ENCODE measurements around the gene TICAM2. TPM values are rescaled to one million over a fixed set of nuclear protein-coding genes. Genes with fewer than 3 reads are reported as not detected.

The TICAM2 gene
- total RNA-seq, 2 experiments from 2014 or later, result 1.7 to 1.8 TPM

- Mint-ChIP-seq H3K4me3 (no peak overlapping the region), H3K36me3 (peaks cover under 1% of the 10 kb centered on the region), H3K9me3 (no peaks in the 10 kb centered on the region), H3K27me3 (peaks cover 10% of the 10 kb centered on the region), H3K4me1 (no peaks in the 10 kb centered on the region), H3K27ac (no peak overlapping the region)
- POLR2A ChIA-PET, result interaction anchor here (0.7 kb wide), 1 partner anchor 314 kb away, joined by 4 read pairs; no protein-coding TSS in a partner anchor
- DNase-seq (no peak), ATAC-seq (ENCODE audit: low read depth) (no peak)
These were observed 26.9 kb downstream of the TICAM2 start for GRCh38 chr5:115575167-115576070.

DNA sequence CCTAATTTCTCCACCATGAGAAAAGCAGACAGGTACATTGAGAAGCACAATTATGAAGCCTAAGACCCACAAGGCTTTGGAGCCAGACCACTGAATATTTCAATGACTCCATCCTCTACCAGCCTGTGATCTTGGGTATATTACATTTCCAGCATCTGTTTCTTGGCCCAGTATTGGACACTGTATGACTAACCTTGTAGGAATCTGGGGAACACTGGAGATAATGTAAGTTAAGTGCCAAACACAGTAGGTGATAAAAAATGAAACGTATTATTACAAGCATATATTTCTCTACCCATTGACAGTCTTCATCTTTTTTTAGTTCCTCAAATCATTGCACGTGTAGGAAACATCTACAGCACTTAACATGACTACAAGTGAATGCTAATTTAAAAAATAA, 29.1 kb downstream of the TICAM2 start:
- no peaks in the 10 kb centered on the region for H3K36me3 Mint-ChIP-seq
- H3K4me1 Mint-ChIP-seq, result no peaks in the 10 kb centered on the region
- DNase-seq, result no peak
- ATAC-seq (ENCODE audit: low read depth), result no peak
- no peaks in the 10 kb centered on the region for H3K9me3 Mint-ChIP-seq
- H3K27me3 Mint-ChIP-seq, result peaks cover 12% of the 10 kb centered on the region
- H3K4me3 Mint-ChIP-seq, result no peak overlapping the region
- POLR2A ChIA-PET, result interaction anchor here (0.5 kb wide), 1 partner anchor 9 kb away, joined by 4 read pairs; no protein-coding TSS in a partner anchor
- no peak overlapping the region for H3K27ac Mint-ChIP-seq

- ATAC-seq (ENCODE audit: low read depth) (no peak), DNase-seq (no peak)
- Mint-ChIP-seq H3K27me3 (peaks cover 15% of the 10 kb centered on the region), H3K36me3 (no peaks in the 10 kb centered on the region), H3K27ac (no peak overlapping the region), H3K4me3 (no peak overlapping the region), H3K4me1 (no peaks in the 10 kb centered on the region), H3K9me3 (no peaks in the 10 kb centered on the region)
- POLR2A ChIA-PET, result no interaction called here
These were observed 30.8 kb downstream of the TICAM2 start for GRCh38 chr5:115571441-115571878.

DNA sequence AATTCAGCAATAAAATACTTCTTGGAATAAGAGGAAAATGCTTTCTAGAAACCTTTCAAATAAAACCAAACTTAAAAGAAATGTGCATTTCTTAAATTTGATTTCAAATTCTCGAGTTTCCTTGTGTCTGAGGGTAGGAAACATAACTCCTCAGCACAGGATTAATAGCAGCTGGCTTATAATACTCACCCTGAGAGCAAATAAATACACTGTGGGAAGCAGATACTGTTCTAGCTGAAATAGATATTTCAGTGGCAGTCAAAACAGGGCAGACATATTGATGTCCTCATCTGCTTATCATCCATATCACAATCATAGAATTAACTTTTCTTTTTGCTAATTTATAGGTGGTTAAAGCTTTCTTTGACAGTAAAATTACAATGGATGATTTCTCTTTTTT, 33.6 kb downstream of the TICAM2 start:
- ATAC-seq (ENCODE audit: low read depth), result no peak
- no peaks in the 10 kb centered on the region for H3K4me1 Mint-ChIP-seq
- H3K9me3 Mint-ChIP-seq, result no peaks in the 10 kb centered on the region
- H3K27ac Mint-ChIP-seq, result no peak overlapping the region
- no peak overlapping the region for H3K4me3 Mint-ChIP-seq
- POLR2A ChIA-PET, result no interaction called here
- peaks cover 1% of the 10 kb centered on the region for H3K36me3 Mint-ChIP-seq
- peaks cover 16% of the 10 kb centered on the region for H3K27me3 Mint-ChIP-seq
- no peak for DNase-seq

GRCh38 chr5:115565233-115565632, 37.0 kb downstream of the TICAM2 start:
- H3K36me3 Mint-ChIP-seq, result peaks cover 1% of the 10 kb centered on the region
- H3K4me1 Mint-ChIP-seq, result no peaks in the 10 kb centered on the region
- POLR2A ChIA-PET, result no interaction called here
- ATAC-seq (ENCODE audit: low read depth) (no peak), DNase-seq (no peak)
- peaks cover 21% of the 10 kb centered on the region for H3K27me3 Mint-ChIP-seq
- H3K9me3 Mint-ChIP-seq, result no peaks in the 10 kb centered on the region
- no peak overlapping the region for H3K27ac Mint-ChIP-seq
- H3K4me3 Mint-ChIP-seq, result no peak overlapping the region

GRCh38 chr5:115561176-115561575, 41.1 kb downstream of the TICAM2 start:
- Mint-ChIP-seq H3K4me3 (no peak overlapping the region), H3K4me1 (no peaks in the 10 kb centered on the region), H3K27me3 (peaks cover 23% of the 10 kb centered on the region), H3K36me3 (peaks cover 1% of the 10 kb centered on the region), H3K9me3 (no peaks in the 10 kb centered on the region), H3K27ac (no peak overlapping the region)
- ATAC-seq (ENCODE audit: low read depth) (no peak), DNase-seq (no peak)
- POLR2A ChIA-PET, result no interaction called here

GRCh38 chr5:115559524-115559923, 42.8 kb downstream of the TICAM2 start:
- no peak for DNase-seq
- ATAC-seq (ENCODE audit: low read depth), result no peak
- Mint-ChIP-seq H3K4me1 (peaks cover 2% of the 10 kb centered on the region), H3K36me3 (peaks cover under 1% of the 10 kb centered on the region), H3K4me3 (no peak overlapping the region), H3K9me3 (no peaks in the 10 kb centered on the region), H3K27ac (no peak overlapping the region), H3K27me3 (peaks cover 19% of the 10 kb centered on the region)
- POLR2A ChIA-PET, result no interaction called here

DNA sequence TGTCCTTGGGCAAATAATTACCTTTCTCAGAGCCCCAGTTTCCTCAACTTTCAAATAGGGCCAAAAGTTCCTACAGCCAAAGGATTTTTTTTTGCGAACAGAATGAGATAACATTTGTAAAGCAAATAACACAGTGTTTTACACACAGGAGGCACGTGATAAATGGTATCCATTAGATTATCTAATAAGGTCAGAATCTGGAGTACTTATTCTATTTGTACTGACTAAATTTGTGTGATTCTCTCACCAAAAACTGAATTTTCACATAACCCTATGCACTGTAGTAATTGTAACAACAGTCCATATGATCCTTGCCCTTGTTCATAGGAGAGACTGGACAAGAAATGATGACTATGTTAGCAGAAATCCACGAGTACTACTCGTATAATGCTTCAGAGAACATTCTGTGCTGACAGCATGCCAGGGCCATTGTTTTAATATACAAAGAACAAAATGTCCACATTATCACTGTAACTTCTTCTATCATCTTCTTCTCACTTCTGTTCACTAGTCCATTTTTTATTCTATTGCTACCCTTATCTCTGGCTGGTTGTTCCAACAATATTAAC, 43.8 kb downstream of the TICAM2 start:
- Mint-ChIP-seq H3K27ac (no peak overlapping the region), H3K4me1 (peaks cover 2% of the 10 kb centered on the region), H3K36me3 (no peaks in the 10 kb centered on the region), H3K4me3 (no peak overlapping the region), H3K27me3 (peaks cover 21% of the 10 kb centered on the region), H3K9me3 (no peaks in the 10 kb centered on the region)
- ATAC-seq (ENCODE audit: low read depth) (no peak), DNase-seq (no peak)
- POLR2A ChIA-PET, result no interaction called here

GRCh38 chr5:115557667-115558387, 44.5 kb downstream of the TICAM2 start:
- H3K27ac Mint-ChIP-seq, result no peak overlapping the region
- H3K36me3 Mint-ChIP-seq, result no peaks in the 10 kb centered on the region
- peaks cover 2% of the 10 kb centered on the region for H3K4me1 Mint-ChIP-seq
- POLR2A ChIA-PET, result no interaction called here
- no peak for DNase-seq
- no peak for ATAC-seq (ENCODE audit: low read depth)
- H3K27me3 Mint-ChIP-seq, result peaks cover 16% of the 10 kb centered on the region
- no peaks in the 10 kb centered on the region for H3K9me3 Mint-ChIP-seq
- no peak overlapping the region for H3K4me3 Mint-ChIP-seq

GRCh38 chr5:115556276-115556675, 46.0 kb downstream of the TICAM2 start:
- DNase-seq, result no peak
- Mint-ChIP-seq H3K27me3 (peaks cover 23% of the 10 kb centered on the region), H3K4me3 (no peak overlapping the region), H3K4me1 (peaks cover 2% of the 10 kb centered on the region), H3K9me3 (no peaks in the 10 kb centered on the region), H3K27ac (no peak overlapping the region), H3K36me3 (no peaks in the 10 kb centered on the region)
- POLR2A ChIA-PET, result no interaction called here
- ATAC-seq (ENCODE audit: low read depth), result no peak

DNA sequence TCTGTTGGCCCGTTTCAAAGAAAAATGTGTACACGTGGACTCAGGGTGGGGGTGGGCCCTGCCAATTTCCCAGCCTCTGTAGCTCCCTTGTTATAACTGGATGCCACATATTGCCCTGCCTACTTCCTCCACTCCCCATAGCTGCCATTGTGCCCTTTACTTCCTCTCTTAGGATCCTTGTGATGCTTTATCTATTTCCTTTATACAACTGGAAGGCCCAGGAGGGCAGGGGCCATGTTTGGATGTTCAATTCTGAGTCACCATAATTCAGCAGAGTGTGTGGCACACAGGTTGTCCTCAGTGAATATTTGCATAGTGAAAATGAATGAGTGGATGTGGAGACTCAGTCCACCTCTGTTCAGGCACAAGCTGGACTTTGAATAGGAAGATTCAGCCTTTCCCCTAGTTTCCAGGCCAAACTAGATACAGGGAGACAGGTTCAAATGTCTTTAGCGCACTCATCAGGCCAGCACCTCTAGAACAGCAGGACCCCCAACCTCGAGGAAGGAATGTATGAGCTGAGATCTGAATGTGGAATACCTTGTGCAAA, 47.1 kb downstream of the TICAM2 start:
- DNase-seq (no peak), ATAC-seq (ENCODE audit: low read depth) (no peak)
- Mint-ChIP-seq H3K4me3 (no peak overlapping the region), H3K4me1 (peaks cover 2% of the 10 kb centered on the region), H3K27me3 (peaks cover 17% of the 10 kb centered on the region), H3K9me3 (no peaks in the 10 kb centered on the region), H3K36me3 (no peaks in the 10 kb centered on the region), H3K27ac (no peak overlapping the region)
- POLR2A ChIA-PET, result no interaction called here

DNA sequence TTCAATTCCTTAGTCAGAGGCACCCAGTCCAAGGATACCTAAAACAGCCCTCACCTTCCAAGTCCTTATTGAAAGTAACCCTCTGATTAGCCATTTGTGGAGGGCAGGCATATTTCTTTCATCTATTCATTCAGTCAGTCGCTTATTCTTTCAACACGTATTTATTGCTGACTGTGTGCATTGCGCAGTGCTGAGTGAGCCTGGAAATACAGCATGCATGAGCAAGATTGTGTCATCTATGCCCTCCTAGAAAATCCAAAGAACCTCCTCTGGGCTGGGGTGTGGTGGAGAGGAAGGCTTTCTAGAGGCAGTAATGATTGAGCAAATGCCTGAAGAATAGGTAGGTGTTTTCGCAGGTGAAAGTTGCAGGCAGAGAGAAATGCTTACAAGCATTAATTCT, 49.2 kb downstream of the TICAM2 start:
- POLR2A ChIA-PET, result no interaction called here
- Mint-ChIP-seq H3K9me3 (no peaks in the 10 kb centered on the region), H3K4me1 (peaks cover 7% of the 10 kb centered on the region), H3K27ac (no peak overlapping the region), H3K4me3 (no peak overlapping the region), H3K36me3 (no peaks in the 10 kb centered on the region), H3K27me3 (peaks cover 11% of the 10 kb centered on the region)
- DNase-seq, result no peak
- no peak for ATAC-seq (ENCODE audit: low read depth)

DNA sequence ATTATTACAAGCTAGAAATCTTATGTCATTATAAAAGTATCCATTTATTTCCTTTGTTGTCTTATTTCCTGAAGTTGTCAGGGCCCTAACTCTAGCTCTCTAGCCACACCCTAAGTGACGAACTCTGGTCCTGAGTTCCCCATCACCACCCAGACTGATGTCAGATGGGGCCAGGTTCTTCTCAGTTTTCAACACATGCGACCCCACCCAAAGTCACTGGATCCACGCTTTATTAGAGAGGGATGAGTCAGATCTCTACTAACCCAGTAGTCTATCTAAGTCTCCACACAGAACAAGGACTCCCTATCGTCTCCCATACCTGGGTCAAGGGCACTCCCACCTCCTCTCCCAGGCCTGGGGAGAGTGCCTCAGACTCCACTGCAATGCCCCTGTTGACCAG, 50.9 kb downstream of the TICAM2 start:
- Mint-ChIP-seq H3K4me3 (no peak overlapping the region), H3K27ac (no peak overlapping the region), H3K36me3 (no peaks in the 10 kb centered on the region), H3K27me3 (peaks cover 11% of the 10 kb centered on the region), H3K4me1 (peaks cover 7% of the 10 kb centered on the region), H3K9me3 (no peaks in the 10 kb centered on the region)
- POLR2A ChIA-PET, result no interaction called here
- no peak for DNase-seq
- ATAC-seq (ENCODE audit: low read depth), result no peak

Data from activated naive CD8-positive, alpha-beta T cell treated with anti-CD3 and anti-CD28 coated beads, Interleukin-2, amount 10 ng/mL, durations not matched to agents 7 days and 5 days (primary cell).